Measurements from ENCODE around the gene BRWD1.

BRWD1 gene

GRCh38 chr21:39327727-39328126 is 14.3 kb upstream of the BRWD1 start:
- DNase-seq (ENCODE audit: low read depth in 2 of 2): no peak

GRCh38 chr21:39326607-39327307 is 13.3 kb upstream of the BRWD1 start:
- no peak for DNase-seq (ENCODE audit: low read depth in 2 of 2)

DNA sequence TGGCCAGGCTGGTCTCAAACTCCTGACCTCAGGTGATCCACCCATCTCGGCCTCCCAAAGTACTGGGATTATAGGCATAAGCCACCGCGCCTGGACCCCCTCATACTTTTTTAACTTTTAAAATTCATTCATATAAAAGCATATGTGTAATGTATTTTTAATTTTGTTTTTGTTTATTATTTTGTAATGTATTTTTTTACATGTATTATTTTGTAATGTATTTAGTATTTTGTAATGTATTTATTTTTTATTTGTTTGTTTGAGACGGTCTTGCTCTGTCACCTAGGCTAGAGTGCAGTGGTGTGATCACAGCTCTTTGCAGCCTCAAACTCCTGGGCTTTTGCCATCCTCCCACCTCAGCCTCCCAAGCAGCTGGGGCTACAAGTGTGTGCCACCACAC is 12.0 kb upstream of the BRWD1 start:
- no peak for DNase-seq (ENCODE audit: low read depth in 2 of 2)

DNA sequence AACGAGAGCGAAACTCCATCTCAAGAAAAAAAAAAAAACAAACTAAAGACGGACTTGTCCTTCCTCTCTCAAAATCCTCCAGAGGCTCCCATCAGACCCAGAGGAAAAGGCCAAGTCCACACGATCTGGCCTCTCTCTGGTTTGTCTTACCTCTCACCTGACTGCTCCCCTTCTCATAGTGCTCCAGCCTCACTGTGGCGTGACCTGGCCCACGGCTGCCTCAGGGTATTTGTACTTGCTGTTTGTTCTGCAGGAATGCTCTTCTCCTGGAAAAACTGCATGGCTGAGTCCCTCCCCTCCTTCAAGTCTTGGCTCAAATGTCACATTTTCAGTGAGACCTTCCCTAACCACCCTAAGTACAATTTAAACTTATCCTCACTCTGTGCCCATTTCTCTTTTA is 8.0 kb upstream of the BRWD1 start:
- DNase-seq (ENCODE audit: low read depth in 2 of 2): no peak

DNA sequence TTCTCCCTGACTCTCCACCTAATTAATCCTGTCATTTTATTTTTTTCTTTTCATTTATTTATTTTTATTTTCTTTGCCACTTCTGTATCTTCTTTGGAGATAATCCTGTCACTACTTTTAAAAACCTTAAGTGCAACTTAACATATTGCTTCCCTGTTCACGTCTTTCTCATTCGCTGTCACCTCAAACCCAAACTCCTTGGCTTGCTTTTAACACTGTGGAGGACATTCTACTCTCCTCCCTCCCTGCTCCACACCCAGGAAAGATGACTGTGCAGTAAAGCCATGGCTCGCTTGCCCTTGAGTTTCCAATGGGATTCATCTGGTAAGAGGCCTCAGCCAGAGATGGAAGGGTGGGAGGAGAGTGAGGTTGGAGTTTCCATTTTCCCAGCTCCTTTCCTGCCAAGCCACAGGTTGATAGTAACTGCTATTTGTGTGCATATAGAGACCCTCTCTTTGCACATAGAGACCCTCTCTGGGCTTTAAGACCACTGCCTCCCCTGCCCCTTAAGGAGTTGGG is 6.4 kb upstream of the BRWD1 start:
- DNase-seq (ENCODE audit: low read depth in 2 of 2): no peak

GRCh38 chr21:39319251-39319756 is 5.9 kb upstream of the BRWD1 start:
- no peak for DNase-seq (ENCODE audit: low read depth in 2 of 2)

DNA sequence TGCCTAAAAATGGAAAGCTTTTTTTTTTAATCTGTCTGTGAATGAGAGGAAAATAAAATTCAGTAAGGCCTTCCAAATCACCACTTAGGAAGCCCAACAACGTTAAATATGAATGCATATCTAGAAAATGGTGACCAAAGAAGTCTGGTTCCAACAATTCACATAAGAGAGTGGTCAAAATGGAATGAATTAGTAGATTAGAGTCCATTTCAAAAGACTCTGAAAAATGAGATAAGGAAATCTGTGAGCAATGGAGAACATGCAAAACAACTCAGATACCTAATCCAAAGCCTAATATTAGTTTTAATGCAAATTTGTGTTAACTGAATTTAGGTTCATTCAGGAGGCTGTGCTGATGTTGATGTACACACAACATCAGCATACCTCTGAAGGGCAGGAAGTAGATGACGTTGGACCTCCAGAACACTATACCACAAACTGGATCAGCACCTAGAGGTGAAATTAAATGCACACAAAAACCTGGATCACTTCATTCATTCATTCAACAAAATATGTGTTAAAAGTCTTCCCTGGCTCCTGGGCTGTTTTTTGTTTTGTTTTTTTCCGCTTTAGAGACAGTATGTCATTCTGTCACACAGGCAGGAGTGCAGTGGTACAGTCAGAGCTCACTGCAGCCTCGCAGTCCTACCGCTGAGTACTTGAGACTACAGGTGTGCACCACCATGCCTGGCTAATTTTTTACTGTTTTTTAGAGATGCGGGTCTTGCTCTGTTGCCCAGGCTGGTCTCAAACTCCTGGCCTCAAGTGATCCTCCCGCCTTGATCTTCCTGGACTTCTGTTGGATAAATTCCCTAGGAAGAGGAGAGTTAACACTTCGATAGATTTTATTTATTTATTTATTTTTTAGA is 4.9 kb upstream of the BRWD1 start:
- DNase-seq (ENCODE audit: low read depth in 2 of 2): no peak

GRCh38 chr21:39317134-39318090 is 4.0 kb upstream of the BRWD1 start:
- DNase-seq (ENCODE audit: low read depth in 2 of 2): no peak

DNA sequence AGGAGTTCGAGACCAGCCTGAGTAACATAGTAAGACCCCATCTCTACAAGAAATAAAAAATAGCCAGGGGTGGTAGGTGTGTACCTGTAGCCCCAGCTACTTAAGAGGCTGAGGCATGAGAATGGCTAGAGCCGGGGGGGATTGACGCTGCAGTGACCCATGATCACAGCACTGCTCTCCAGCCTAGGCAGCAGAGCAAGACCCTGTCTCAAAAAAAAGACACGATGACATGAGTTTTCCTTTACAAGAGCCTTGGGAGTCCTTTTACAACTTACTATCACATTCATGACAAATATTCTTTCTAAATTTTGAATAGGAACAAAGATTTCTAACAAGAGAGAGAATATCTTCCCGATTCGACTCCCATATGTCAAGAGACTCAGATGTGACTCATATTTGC is 3.3 kb upstream of the BRWD1 start:
- DNase-seq (ENCODE audit: low read depth in 2 of 2): no peak

GRCh38 chr21:39315603-39316445 is 2.4 kb upstream of the BRWD1 start:
- DNase-seq (ENCODE audit: low read depth in 2 of 2): no peak

GRCh38 chr21:39314143-39315027 is 953 bp upstream of the BRWD1 start:
- DNase-seq (ENCODE audit: low read depth in 2 of 2): no peak

DNA sequence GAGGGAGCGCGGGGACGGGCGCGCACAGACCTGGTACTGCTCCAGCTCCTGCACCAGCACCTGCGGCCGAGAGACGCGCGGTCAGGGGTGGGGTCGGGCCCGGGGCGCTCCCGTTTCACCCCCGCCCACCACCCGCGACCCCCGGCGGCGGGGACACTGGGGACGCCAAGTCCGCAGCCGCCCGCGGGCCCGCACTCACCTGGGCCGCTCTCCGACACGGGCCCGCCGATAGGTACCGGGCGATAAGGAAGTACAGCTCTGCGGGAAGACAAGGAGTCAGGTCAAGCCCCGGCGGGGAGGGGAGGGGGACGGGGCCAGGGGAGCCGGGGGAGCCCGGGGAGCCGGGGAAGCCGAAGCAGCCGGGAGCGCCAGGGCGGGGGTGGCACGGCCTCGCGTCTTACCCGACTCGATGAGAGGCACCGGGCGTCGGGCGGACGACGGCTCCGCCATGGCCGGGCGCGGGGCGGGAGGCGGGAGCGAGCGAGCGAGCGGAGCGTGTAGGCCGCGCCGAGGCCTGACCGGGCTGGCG is 326 bp downstream of the BRWD1 start:
- DNase-seq (ENCODE audit: low read depth in 2 of 2): no peak

- DNase-seq (ENCODE audit: low read depth in 2 of 2): peak; percentile 94
These were observed 1.1 kb downstream of the BRWD1 start for GRCh38 chr21:39312112-39313041.

- DNase-seq (ENCODE audit: low read depth in 2 of 2): no peak
These were observed 2.3 kb downstream of the BRWD1 start for GRCh38 chr21:39311164-39311563.

- DNase-seq (ENCODE audit: low read depth in 2 of 2): no peak
These were observed 6.0 kb downstream of the BRWD1 start for GRCh38 chr21:39307466-39307865.

DNA sequence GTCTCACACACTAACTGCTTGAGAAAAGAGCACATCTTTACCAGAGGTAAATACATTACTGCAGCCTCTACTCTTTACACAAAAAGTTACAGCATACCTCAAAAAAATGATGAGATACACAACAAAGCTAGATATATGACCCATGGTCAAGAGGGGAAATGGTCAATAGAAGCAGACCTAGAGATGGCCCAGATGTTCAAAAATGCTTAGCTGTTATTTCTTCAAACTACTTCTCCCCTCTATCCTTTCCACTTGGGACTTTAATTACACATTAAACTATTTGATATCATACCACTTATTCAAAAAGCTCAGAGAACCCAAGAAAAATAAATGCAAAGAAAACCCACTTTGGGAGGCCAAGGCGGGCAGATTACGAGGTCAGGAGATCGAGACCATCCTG is 12.8 kb downstream of the BRWD1 start:
- no peak for DNase-seq (ENCODE audit: low read depth in 2 of 2)

GRCh38 chr21:39296891-39297290 is 16.5 kb downstream of the BRWD1 start:
- no peak for DNase-seq (ENCODE audit: low read depth in 2 of 2)

GRCh38 chr21:39288987-39289386 is 24.4 kb downstream of the BRWD1 start:
- no peak for DNase-seq (ENCODE audit: low read depth in 2 of 2)
